Measurements from ENCODE around the gene SLC12A4.

SLC12A4 gene

DNA sequence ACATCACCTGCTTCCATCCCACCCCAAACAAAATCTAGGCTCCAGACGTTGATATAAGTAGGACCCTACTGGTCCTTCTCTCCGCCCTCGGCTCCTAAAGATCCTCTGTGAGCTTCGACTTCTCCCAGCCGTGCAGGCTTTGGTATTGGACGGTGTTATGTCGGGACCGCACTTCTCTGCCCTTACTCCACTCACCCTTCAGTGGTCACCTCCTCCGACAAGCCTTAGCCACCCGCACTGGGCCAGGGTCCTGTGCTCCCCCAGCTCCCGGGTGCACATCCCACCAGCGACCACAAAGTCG, 33.4 kb downstream of the SLC12A4 start:
- H3K27ac ChIP-seq (ENCODE audit: insufficient read depth, low read length, poor library complexity, severe bottlenecking): peak overlapping the region; percentile 85
- no peaks in the 10 kb centered on the region for H3K9me3 ChIP-seq (ENCODE audit: control insufficient read depth, low read length)
- no peaks in the 10 kb centered on the region for H3K27me3 ChIP-seq (replicated peaks; ENCODE audit: control insufficient read depth, insufficient read depth, low read length, poor library complexity, severe bottlenecking)
- no peak for DNase-seq
- peaks cover 20% of the 10 kb centered on the region for H3K4me1 ChIP-seq (ENCODE audit: control insufficient read depth, insufficient read depth, low read length, poor library complexity, severe bottlenecking)
- H3K36me3 ChIP-seq (ENCODE audit: control insufficient read depth, insufficient read depth, low read length): peaks cover 25% of the 10 kb centered on the region
- peak overlapping the region; percentile 92 for H3K4me3 ChIP-seq (ENCODE audit: insufficient read depth, low read depth, low read length, poor library complexity, severe bottlenecking)

DNA sequence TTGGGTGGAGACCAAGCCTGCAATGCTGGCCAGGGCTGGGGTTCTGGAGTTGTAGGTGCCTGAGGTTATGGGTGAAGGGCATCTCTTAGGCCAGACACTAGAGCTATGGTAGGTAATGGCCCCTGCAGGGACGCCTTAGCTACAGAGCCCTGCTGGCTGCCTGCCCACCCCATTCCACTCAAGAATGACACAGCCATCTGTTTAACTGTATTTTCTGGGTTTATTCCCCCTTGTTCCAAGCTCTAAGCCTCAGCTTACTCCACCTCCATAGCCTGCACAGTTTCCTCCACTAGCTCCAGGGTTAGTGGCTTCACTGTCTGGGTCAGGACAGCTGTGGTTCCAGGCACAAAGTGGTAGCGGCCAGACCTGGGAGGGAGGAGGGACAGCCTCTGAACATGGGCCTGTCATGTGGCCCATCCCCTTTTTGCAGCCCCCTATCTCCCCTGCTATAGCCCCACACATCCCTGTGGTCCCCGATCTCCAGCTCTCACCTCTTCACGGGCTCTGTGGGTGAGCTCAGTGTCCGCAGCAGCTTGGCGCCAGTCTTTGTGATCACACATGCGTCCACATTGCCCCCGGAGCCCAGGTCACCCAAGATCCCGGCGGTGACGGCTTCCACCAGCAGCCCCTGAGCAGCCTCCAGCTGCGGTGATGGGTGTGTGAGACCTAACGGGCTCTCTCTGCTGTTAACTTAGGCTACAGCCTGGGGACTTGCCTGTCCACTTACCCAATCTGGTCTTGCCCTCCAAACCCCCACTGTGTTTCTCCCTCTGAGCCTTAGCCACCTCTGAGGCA, 33.9 kb downstream of the SLC12A4 start:
- Histone ChIP-seq H3K36me3 (ENCODE audit: control insufficient read depth, insufficient read depth, low read length) (peaks cover 30% of the 10 kb centered on the region), H3K27me3 (replicated peaks; ENCODE audit: control insufficient read depth, insufficient read depth, low read length, poor library complexity, severe bottlenecking) (no peaks in the 10 kb centered on the region), H3K9me3 (ENCODE audit: control insufficient read depth, low read length) (no peaks in the 10 kb centered on the region), H3K4me3 (ENCODE audit: insufficient read depth, low read depth, low read length, poor library complexity, severe bottlenecking) (no peak overlapping the region), H3K27ac (ENCODE audit: insufficient read depth, low read length, poor library complexity, severe bottlenecking) (peak overlapping the region; percentile 85), H3K4me1 (ENCODE audit: control insufficient read depth, insufficient read depth, low read length, poor library complexity, severe bottlenecking) (peaks cover 15% of the 10 kb centered on the region)
- DNase-seq: no peak

DNA sequence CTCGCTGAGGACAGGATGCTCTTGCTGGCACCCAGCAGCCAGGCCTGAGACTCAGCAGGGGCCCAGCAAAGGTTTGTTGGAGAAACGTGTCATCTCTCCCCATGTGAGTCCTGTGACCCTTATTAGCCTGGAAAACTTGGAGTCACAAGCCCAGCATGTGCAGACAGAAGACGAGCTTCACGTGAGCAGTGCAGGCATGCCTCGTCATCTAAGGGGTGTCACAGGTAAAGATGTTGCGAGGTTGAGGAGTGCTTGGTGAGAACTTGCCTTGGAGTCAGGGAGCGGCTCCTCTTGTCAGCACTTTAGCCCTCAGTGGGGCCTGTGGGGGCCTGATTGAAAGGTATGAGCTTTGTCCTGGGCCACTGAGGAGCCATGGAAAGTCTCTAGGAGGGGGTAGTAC, 34.6 kb downstream of the SLC12A4 start:
- H3K4me1 ChIP-seq (ENCODE audit: control insufficient read depth, insufficient read depth, low read length, poor library complexity, severe bottlenecking): peaks cover 15% of the 10 kb centered on the region
- H3K27ac ChIP-seq (ENCODE audit: insufficient read depth, low read length, poor library complexity, severe bottlenecking): no peak overlapping the region
- no peaks in the 10 kb centered on the region for H3K9me3 ChIP-seq (ENCODE audit: control insufficient read depth, low read length)
- no peak for DNase-seq
- H3K4me3 ChIP-seq (ENCODE audit: insufficient read depth, low read depth, low read length, poor library complexity, severe bottlenecking): no peak overlapping the region
- H3K27me3 ChIP-seq (replicated peaks; ENCODE audit: control insufficient read depth, insufficient read depth, low read length, poor library complexity, severe bottlenecking): no peaks in the 10 kb centered on the region
- H3K36me3 ChIP-seq (ENCODE audit: control insufficient read depth, insufficient read depth, low read length): peaks cover 32% of the 10 kb centered on the region

DNA sequence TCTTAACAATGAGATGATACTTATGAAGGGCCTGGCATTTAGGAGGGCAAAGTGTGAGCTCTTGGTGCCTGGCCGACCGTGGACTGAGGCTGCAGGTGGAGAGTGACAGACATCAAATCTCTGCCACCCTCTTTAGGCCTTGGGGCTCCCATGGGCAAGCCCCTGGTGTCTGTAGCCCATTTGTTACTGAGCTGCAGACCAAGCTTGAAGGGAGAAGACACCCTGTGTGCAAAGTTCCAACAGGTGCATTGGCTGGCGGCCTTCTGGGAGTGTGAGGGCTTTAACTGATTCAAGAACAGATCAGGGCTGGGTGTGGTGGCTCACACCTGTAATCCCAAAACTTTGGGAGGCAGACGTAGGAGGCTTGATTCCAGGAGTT, 36.0 kb downstream of the SLC12A4 start:
- no peak for DNase-seq
- H3K4me1 ChIP-seq (ENCODE audit: control insufficient read depth, insufficient read depth, low read length, poor library complexity, severe bottlenecking): peaks cover 16% of the 10 kb centered on the region
- no peak overlapping the region for H3K27ac ChIP-seq (ENCODE audit: insufficient read depth, low read length, poor library complexity, severe bottlenecking)
- H3K4me3 ChIP-seq (ENCODE audit: insufficient read depth, low read depth, low read length, poor library complexity, severe bottlenecking): no peak overlapping the region
- H3K27me3 ChIP-seq (replicated peaks; ENCODE audit: control insufficient read depth, insufficient read depth, low read length, poor library complexity, severe bottlenecking): no peaks in the 10 kb centered on the region
- no peaks in the 10 kb centered on the region for H3K9me3 ChIP-seq (ENCODE audit: control insufficient read depth, low read length)
- H3K36me3 ChIP-seq (ENCODE audit: control insufficient read depth, insufficient read depth, low read length): peaks cover 40% of the 10 kb centered on the region

DNA sequence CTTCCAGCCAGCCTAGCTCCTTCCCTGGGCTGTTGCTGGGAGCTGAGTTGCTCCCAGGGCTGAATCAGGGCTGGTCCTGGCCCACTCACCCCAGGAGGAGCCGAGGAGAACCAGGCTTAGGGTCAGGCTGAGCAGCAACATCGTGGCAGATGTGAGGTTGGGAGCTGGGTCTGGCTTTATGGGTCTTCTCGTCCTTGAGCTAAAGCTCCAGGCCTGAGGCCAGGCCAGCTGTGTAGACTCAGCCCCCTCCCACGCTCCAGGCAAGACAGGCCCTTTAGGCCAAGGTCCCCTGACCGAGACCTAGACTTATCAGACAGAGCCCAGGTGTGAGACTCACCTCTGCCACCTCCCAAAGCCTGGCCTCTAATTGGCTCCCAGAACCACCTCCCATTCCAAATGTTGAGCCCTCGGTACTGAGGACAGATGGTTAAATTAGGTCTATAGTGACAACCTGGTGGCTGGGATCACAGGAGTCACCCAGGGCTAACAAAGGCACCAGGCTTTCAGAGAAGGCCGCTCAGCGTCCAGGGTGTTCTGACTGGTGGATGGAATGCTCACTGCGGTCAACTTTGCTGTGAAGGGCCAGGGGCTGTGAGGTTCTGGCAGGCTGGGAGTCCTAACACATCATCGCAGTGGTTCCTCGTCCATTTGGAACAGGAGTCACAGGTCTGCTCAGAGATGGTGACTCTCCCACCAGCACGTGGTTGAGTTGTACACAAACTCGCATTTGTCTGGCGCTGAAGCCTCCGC, 36.5 kb downstream of the SLC12A4 start, which contains the start of gene CTRL:
Gene CTRL (minus strand): TSS at position 151 of the 750 bp plus-strand sequence. CDS start 10 bp downstream, at position 141.
- no peak within 1 kb of the TSS for H3K27ac ChIP-seq (ENCODE audit: insufficient read depth, low read length, poor library complexity, severe bottlenecking)
- DNase-seq: no peak
- peaks cover 42% of the 10 kb centered on the region for H3K36me3 ChIP-seq (ENCODE audit: control insufficient read depth, insufficient read depth, low read length)

DNA sequence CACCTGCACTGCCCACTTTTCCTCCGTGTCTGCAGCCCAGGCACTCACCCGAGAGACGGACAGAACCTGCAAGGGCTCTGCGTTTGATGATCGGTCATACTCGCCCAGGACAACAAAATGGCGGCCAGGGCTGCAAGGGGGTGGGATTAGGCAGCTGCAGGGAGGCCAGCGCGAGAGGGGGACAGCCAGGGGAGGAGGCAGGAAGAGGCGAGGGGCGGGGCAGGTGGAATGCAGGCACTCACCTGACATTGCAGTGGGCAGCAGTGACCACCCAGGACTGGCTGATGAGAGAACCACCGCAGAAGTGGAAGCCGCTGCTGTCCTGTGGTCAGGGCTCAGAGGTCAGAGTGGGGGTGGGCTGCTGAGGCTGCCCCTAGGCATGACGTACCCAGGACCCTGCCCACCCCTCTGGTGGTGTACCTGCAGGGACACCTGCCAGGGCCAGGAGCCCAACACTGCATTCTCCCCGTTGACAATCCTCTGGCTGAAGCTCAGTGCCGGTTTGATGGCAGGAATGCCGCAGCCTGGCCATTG, 37.7 kb downstream of the SLC12A4 start:
- no peak for DNase-seq
- peaks cover 9% of the 10 kb centered on the region for H3K4me1 ChIP-seq (ENCODE audit: control insufficient read depth, insufficient read depth, low read length, poor library complexity, severe bottlenecking)
- peaks cover 42% of the 10 kb centered on the region for H3K36me3 ChIP-seq (ENCODE audit: control insufficient read depth, insufficient read depth, low read length)
- no peak overlapping the region for H3K4me3 ChIP-seq (ENCODE audit: insufficient read depth, low read depth, low read length, poor library complexity, severe bottlenecking)
- H3K9me3 ChIP-seq (ENCODE audit: control insufficient read depth, low read length): no peaks in the 10 kb centered on the region
- no peaks in the 10 kb centered on the region for H3K27me3 ChIP-seq (replicated peaks; ENCODE audit: control insufficient read depth, insufficient read depth, low read length, poor library complexity, severe bottlenecking)
- no peak overlapping the region for H3K27ac ChIP-seq (ENCODE audit: insufficient read depth, low read length, poor library complexity, severe bottlenecking)

More for the DNA sequence above, 36.5 kb downstream of the SLC12A4 start, which contains the start of gene CTRL:
- Histone ChIP-seq H3K9me3 (ENCODE audit: control insufficient read depth, low read length) (no peaks in the 10 kb centered on the region), H3K4me1 (ENCODE audit: control insufficient read depth, insufficient read depth, low read length, poor library complexity, severe bottlenecking) (peaks cover 11% of the 10 kb centered on the region), H3K27me3 (replicated peaks; ENCODE audit: control insufficient read depth, insufficient read depth, low read length, poor library complexity, severe bottlenecking) (no peaks in the 10 kb centered on the region), H3K4me3 (ENCODE audit: insufficient read depth, low read depth, low read length, poor library complexity, severe bottlenecking) (no peak within 1 kb of the TSS)

DNA sequence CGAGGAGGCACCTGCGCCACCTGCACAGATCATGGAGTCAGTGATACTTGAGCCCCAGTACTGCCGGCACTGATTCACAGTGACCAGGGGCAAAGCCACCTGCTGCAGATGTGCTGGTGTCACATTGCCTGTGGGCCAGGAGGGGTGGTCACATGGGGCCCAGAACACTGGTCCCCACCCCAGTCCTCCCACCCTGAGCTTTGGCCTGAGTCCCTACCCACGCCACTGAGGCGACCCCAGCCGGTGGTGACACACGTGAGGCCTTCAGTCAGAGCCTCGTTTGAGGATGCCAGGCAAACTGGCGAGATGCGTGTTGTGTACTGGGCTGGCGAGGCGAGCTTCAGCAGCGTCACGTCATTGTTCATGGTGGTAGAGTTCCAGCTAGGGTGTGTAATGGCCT, 38.2 kb downstream of the SLC12A4 start:
- Histone ChIP-seq H3K36me3 (ENCODE audit: control insufficient read depth, insufficient read depth, low read length) (peaks cover 41% of the 10 kb centered on the region), H3K4me1 (ENCODE audit: control insufficient read depth, insufficient read depth, low read length, poor library complexity, severe bottlenecking) (peaks cover 6% of the 10 kb centered on the region)

DNA sequence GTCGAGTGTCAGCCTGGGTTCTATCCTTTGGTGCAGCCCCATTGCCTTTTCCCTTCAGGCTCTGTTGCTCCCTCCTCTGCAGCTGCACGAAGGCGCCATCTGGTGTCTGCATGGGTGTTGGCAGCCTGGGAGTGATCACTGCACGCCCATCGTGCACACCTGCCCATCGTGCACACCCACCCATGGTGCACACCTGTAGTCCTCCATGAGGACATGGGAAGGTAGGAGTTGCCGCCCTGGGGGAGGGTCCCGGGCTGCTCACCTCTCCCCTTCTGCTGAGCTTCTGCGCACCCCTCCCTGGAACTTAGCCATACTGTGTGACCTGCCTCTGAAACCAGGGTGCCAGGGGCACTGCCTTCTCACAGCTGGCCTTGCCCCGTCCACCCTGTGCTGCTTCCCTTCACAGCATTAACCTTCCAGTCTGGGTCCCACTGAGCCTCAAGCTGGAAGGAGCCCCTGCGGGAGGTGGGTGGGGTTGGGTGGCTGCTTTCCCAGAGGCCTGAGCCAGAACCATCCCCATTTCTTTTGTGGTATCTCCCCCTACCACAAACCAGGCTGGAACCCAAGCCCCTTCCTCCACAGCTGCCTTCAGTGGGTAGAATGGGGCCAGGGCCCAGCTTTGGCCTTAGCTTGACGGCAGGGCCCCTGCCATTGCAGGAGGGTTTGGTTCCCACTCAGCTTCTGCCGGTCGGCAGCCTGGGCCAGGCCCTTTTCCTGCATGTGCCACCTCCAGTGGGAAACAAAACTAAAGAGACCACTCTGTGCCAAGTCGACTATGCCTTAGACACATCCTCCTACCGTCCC, 39.7 kb downstream of the SLC12A4 start:
- Histone ChIP-seq H3K9me3 (ENCODE audit: control insufficient read depth, low read length) (no peaks in the 10 kb centered on the region), H3K36me3 (ENCODE audit: control insufficient read depth, insufficient read depth, low read length) (peaks cover 33% of the 10 kb centered on the region), H3K27ac (ENCODE audit: insufficient read depth, low read length, poor library complexity, severe bottlenecking) (no peak overlapping the region), H3K4me3 (ENCODE audit: insufficient read depth, low read depth, low read length, poor library complexity, severe bottlenecking) (no peak overlapping the region), H3K27me3 (replicated peaks; ENCODE audit: control insufficient read depth, insufficient read depth, low read length, poor library complexity, severe bottlenecking) (no peaks in the 10 kb centered on the region), H3K4me1 (ENCODE audit: control insufficient read depth, insufficient read depth, low read length, poor library complexity, severe bottlenecking) (peaks cover 3% of the 10 kb centered on the region)
- peak; percentile 51 to 65 (median 53) for DNase-seq

More for the DNA sequence above, 38.2 kb downstream of the SLC12A4 start:
- no peaks in the 10 kb centered on the region for H3K27me3 ChIP-seq (replicated peaks; ENCODE audit: control insufficient read depth, insufficient read depth, low read length, poor library complexity, severe bottlenecking)
- no peak overlapping the region for H3K27ac ChIP-seq (ENCODE audit: insufficient read depth, low read length, poor library complexity, severe bottlenecking)
- no peak overlapping the region for H3K4me3 ChIP-seq (ENCODE audit: insufficient read depth, low read depth, low read length, poor library complexity, severe bottlenecking)
- DNase-seq: no peak
- H3K9me3 ChIP-seq (ENCODE audit: control insufficient read depth, low read length): no peaks in the 10 kb centered on the region

DNA sequence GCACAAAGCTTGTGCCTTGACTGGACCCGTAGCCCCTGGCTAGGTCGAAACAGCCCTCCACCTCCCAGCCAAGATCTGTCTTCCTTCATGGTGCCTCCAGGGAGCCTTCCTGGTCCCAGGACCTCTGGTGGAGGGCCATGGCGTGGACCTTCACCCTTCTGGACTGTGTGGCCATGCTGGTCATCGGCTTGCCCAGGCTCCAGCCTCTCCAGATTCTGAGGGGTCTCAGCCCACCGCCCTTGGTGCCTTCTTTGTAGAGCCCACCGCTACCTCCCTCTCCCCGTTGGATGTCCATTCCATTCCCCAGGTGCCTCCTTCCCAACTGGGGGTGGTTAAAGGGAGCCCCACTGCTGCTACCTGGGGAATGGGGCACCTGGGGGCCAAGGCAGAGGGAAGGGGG, 40.3 kb downstream of the SLC12A4 start:
- no peak for DNase-seq
- H3K27ac ChIP-seq (ENCODE audit: insufficient read depth, low read length, poor library complexity, severe bottlenecking): no peak overlapping the region
- H3K27me3 ChIP-seq (replicated peaks; ENCODE audit: control insufficient read depth, insufficient read depth, low read length, poor library complexity, severe bottlenecking): no peaks in the 10 kb centered on the region
- no peaks in the 10 kb centered on the region for H3K9me3 ChIP-seq (ENCODE audit: control insufficient read depth, low read length)
- H3K4me1 ChIP-seq (ENCODE audit: control insufficient read depth, insufficient read depth, low read length, poor library complexity, severe bottlenecking): peaks cover 3% of the 10 kb centered on the region
- no peak overlapping the region for H3K4me3 ChIP-seq (ENCODE audit: insufficient read depth, low read depth, low read length, poor library complexity, severe bottlenecking)
- peaks cover 30% of the 10 kb centered on the region for H3K36me3 ChIP-seq (ENCODE audit: control insufficient read depth, insufficient read depth, low read length)

Data from effector memory CD4-positive, alpha-beta T cell (primary cell).